GM12878 (cell line): ENCODE measurements around the gene KCNA2.

ENCODE experiments used
- BACH1 ChIP-seq: fragments of 450-650 bp; IDR thresholded peaks from 2 replicates; pipeline ENCODE4 v1.6.1; 2017; ENCODE audit warnings: mild to moderate bottlenecking, borderline replicate concordance
- CEBPB ChIP-seq, 2 experiments: fragments of 150-350 bp in 1 of 2; IDR thresholded peaks; 2 replicates each; pipeline ENCODE4 v1.6.1; 2012 to 2014; ENCODE audit warnings: low read depth in 2 of 2, low read length in 2 of 2, borderline replicate concordance in 1 of 2, inconsistent platforms in 1 of 2
- CTCF ChIP-seq, 3 experiments: IDR thresholded peaks in 2 of 3; conservative IDR thresholded peaks in 1 of 3; 2 replicates each; pipeline ENCODE4 v1.5.1; 2011; ENCODE audit warnings: low read depth in 3 of 3, low read length in 3 of 3, mild to moderate bottlenecking in 3 of 3, control low read depth in 2 of 3, moderate library complexity in 2 of 3, inconsistent platforms in 1 of 3, mixed read lengths in 1 of 3; ENCODE audit not compliant: control insufficient read depth in 2 of 3, insufficient read depth in 1 of 3; ENCODE audit errors: extremely low read depth in 1 of 3
- EP300 ChIP-seq, 2 experiments: fragments of 150-350 bp in 1 of 2; IDR thresholded peaks; 2 replicates each; pipeline ENCODE4 v1.6.1; 2011 to 2012; ENCODE audit warnings: low read depth in 2 of 2, low read length in 2 of 2, borderline replicate concordance in 1 of 2, improper control_type of control experiment in 1 of 2, inconsistent platforms in 1 of 2; ENCODE audit not compliant: control insufficient read depth in 1 of 2
- MXI1 ChIP-seq: fragments of 150-350 bp; IDR thresholded peaks from 2 replicates; pipeline ENCODE4 v1.6.1; 2011; ENCODE audit warnings: low read depth, mild to moderate bottlenecking, inconsistent platforms, low read length, improper control_type of control experiment
- POLR2AphosphoS2 ChIP-seq: IDR thresholded peaks from 2 replicates; pipeline ENCODE4 v1.6.1; 2011; ENCODE audit warnings: low read depth, mild to moderate bottlenecking, low read length, improper control_type of control experiment, moderate library complexity
- SKIL ChIP-seq: fragments of 450-650 bp; IDR thresholded peaks from 2 replicates; pipeline ENCODE4 v1.6.1; 2017; ENCODE audit warnings: mild to moderate bottlenecking, low read depth, inconsistent platforms; ENCODE audit not compliant: poor library complexity, severe bottlenecking
- ZBTB4 ChIP-seq: fragments of 450-650 bp; formaldehyde crosslinking; IDR thresholded peaks from 2 replicates; pipeline ENCODE4 v1.4.0; 2022; ENCODE audit warnings: mild to moderate bottlenecking, moderate library complexity
- ZNF274 ChIP-seq: IDR thresholded peaks from one replicate; pipeline ENCODE4 v1.8.0; 2011; ENCODE audit not compliant: insufficient read length, insufficient read depth

- TF ChIP-seq BACH1 (no peak), ZNF274 (no peak), SKIL (no peak), CTCF (IDR thresholded peaks at IDR 0.05 in 2 of 3, conservative IDR thresholded peaks at IDR 0.05 in 1 of 3; ENCODE audit: control insufficient read depth in 2 of 3, extremely low read depth in 1 of 3, insufficient read depth in 1 of 3, low read depth in 3 of 3, low read length in 3 of 3) (no peak), EP300 (IDR thresholded peaks at IDR 0.05; ENCODE audit: borderline replicate concordance in 1 of 2, control insufficient read depth in 1 of 2, low read depth in 2 of 2, low read length in 2 of 2) (no peak), MXI1 (no peak), ZBTB4 (CRISPR knock-in tag) (no peak), CEBPB (IDR thresholded peaks at IDR 0.05; ENCODE audit: borderline replicate concordance in 1 of 2, low read depth in 2 of 2, low read length in 2 of 2) (no peak), POLR2AphosphoS2 (no peak)
These were observed 5.4 kb downstream of the KCNA2 start for GRCh38 chr1:110600716-110601115.
